ENCODE measurements around the gene ATP8B4. TPM values are rescaled to one million over a fixed set of nuclear protein-coding genes. Genes with fewer than 3 reads are reported as not detected.

ATP8B4 gene
- total and polyA plus RNA-seq, 2 donors from 2014 or later = 2.1 to 12.5 TPM

DNA sequence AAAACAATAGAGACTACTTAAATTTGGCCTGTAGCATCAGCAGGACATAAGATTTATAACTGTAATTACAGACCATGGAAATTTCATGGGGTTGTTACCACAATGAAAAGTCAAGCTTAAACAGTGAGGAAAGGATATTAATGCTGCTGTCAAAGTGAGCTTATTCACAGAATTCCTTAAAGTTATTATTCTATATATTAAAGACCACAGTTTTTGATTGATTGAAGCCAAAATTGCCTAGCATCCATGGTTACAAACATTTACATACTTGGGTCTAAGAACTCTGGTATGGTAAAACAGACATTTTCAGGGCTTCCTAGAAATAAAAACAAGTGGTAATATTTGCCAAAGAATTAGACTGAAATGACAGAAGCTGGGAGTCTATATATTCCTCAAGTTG, 248.6 kb downstream of the ATP8B4 start:
- intact Hi-C loops (cut with DNase I) = no loop called here
- Histone ChIP-seq H3K4me3 (ENCODE audit: low read length in 3 of 3) (no peak overlapping the region), H3K9ac (ENCODE audit: low read length in 3 of 3) (no peak overlapping the region), H3K27me3 (ENCODE audit: control insufficient read depth, insufficient read depth, low read length) (no peaks in the 10 kb centered on the region), H3K27ac (ENCODE audit: low read depth in 2 of 2, low read length in 2 of 2) (no peak overlapping the region), H3K36me3 (ENCODE audit: control insufficient read depth in 2 of 3, insufficient read depth in 3 of 3, low read length in 3 of 3) (no peaks in the 10 kb centered on the region), H3K9me3 (ENCODE audit: control insufficient read depth in 2 of 3, insufficient read depth in 1 of 3, low read length in 3 of 3) (no peaks in the 10 kb centered on the region), H3K4me1 (ENCODE audit: control insufficient read depth in 2 of 3, insufficient read depth in 2 of 3, low read depth in 1 of 3, low read length in 3 of 3) (no peaks in the 10 kb centered on the region)
- TF ChIP-seq CTCF (IDR thresholded peaks at IDR 0.05; ENCODE audit: borderline replicate concordance, extremely low read depth, insufficient read depth) = no peak
- FAIRE-seq (no peak), DNase-seq (no peak)

DNA sequence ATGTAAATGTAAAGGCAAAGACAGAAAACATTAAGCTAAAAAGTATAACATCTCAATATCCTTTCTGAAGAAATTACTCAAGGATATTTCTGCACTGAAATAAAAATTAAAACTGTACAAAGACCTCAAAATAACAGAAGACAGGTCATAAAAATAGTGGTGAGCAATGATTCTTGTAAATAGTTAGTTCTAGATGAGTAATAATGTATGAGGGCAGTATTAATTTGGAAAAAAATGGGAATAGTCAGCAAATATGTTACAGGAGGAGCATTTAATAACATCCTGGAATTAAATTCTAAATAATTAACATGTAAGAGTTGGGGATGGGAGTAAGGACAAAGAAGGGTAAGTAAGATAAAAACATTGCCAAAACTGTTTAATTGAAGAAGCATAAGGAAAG, 250.7 kb downstream of the ATP8B4 start:
- no peak overlapping the region for H3K9ac ChIP-seq (ENCODE audit: low read length in 3 of 3)
- FAIRE-seq = no peak

GRCh38 chr15:49865925-49866757, 252.9 kb downstream of the ATP8B4 start:
- no peaks in the 10 kb centered on the region for H3K4me1 ChIP-seq (ENCODE audit: control insufficient read depth in 2 of 3, insufficient read depth in 2 of 3, low read depth in 1 of 3, low read length in 3 of 3)
- intact Hi-C loops (cut with DNase I) = no loop called here
- FAIRE-seq = no peak

More for the DNA sequence above, 250.7 kb downstream of the ATP8B4 start:
- Histone ChIP-seq H3K4me3 (ENCODE audit: low read length in 3 of 3) (no peak overlapping the region), H3K36me3 (ENCODE audit: control insufficient read depth in 2 of 3, insufficient read depth in 3 of 3, low read length in 3 of 3) (no peaks in the 10 kb centered on the region), H3K9me3 (ENCODE audit: control insufficient read depth in 2 of 3, insufficient read depth in 1 of 3, low read length in 3 of 3) (no peaks in the 10 kb centered on the region), H3K27ac (ENCODE audit: low read depth in 2 of 2, low read length in 2 of 2) (no peak overlapping the region), H3K27me3 (ENCODE audit: control insufficient read depth, insufficient read depth, low read length) (no peaks in the 10 kb centered on the region), H3K4me1 (ENCODE audit: control insufficient read depth in 2 of 3, insufficient read depth in 2 of 3, low read depth in 1 of 3, low read length in 3 of 3) (no peaks in the 10 kb centered on the region)
- intact Hi-C loops (cut with DNase I) = no loop called here
- TF ChIP-seq CTCF (IDR thresholded peaks at IDR 0.05; ENCODE audit: borderline replicate concordance, extremely low read depth, insufficient read depth) = no peak
- DNase-seq = no peak

More at GRCh38 chr15:49865925-49866757, 252.9 kb downstream of the ATP8B4 start:
- H3K36me3 ChIP-seq (ENCODE audit: control insufficient read depth in 2 of 3, insufficient read depth in 3 of 3, low read length in 3 of 3) = no peaks in the 10 kb centered on the region
- no peak overlapping the region for H3K4me3 ChIP-seq (ENCODE audit: low read length in 3 of 3)
- DNase-seq = no peak
- no peak overlapping the region for H3K9ac ChIP-seq (ENCODE audit: low read length in 3 of 3)
- no peak overlapping the region for H3K27ac ChIP-seq (ENCODE audit: low read depth in 2 of 2, low read length in 2 of 2)
- no peaks in the 10 kb centered on the region for H3K9me3 ChIP-seq (ENCODE audit: control insufficient read depth in 2 of 3, insufficient read depth in 1 of 3, low read length in 3 of 3)
- H3K27me3 ChIP-seq (ENCODE audit: control insufficient read depth, insufficient read depth, low read length) = no peaks in the 10 kb centered on the region
- no peak for TF ChIP-seq CTCF (IDR thresholded peaks at IDR 0.05; ENCODE audit: borderline replicate concordance, extremely low read depth, insufficient read depth)

Data from kidney (tissue), 14 donors.